Measurements from ENCODE around the gene TACR2.

DNA sequence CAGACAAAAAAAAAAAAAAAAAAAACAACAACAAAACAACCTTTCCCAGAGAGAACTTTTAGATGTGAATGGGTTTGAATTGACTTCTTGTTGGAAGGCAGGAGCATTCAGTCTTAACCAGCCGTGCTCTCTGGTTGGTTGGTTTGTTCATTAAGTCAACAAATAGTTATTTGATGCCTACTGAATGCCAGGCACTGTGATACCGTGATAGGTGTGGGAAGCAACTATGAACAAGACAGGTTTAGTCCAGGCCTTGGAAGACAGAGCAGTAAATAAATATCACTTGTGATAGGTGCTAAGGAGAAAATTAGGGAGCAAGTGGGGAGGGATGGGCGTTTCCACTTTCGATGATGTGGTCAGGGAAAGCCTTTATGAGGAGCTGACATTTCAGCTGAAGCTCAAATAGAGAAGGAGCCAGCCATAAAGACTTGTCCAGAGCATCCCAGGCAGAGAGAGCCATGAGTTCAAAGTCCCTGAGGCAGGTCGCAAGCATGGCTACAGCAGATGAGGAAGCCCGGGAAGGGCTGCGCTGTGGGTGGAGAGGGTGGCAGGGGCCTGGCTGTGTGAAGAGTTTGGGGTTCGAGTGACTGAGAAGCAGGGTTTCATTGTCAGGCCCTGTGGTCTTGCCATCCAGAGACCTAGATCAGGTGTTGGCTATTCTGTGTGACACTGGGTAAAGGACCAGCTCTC lies 42.5 kb upstream of the TACR2 start:
- TF ChIP-seq RAD21 (IDR thresholded peaks at IDR 0.05; ENCODE audit: low read depth) (no peak), YY1 (IDR thresholded peaks at IDR 0.05; ENCODE audit: low read depth) (no peak)
- TF ChIP-seq, protein P1, sequence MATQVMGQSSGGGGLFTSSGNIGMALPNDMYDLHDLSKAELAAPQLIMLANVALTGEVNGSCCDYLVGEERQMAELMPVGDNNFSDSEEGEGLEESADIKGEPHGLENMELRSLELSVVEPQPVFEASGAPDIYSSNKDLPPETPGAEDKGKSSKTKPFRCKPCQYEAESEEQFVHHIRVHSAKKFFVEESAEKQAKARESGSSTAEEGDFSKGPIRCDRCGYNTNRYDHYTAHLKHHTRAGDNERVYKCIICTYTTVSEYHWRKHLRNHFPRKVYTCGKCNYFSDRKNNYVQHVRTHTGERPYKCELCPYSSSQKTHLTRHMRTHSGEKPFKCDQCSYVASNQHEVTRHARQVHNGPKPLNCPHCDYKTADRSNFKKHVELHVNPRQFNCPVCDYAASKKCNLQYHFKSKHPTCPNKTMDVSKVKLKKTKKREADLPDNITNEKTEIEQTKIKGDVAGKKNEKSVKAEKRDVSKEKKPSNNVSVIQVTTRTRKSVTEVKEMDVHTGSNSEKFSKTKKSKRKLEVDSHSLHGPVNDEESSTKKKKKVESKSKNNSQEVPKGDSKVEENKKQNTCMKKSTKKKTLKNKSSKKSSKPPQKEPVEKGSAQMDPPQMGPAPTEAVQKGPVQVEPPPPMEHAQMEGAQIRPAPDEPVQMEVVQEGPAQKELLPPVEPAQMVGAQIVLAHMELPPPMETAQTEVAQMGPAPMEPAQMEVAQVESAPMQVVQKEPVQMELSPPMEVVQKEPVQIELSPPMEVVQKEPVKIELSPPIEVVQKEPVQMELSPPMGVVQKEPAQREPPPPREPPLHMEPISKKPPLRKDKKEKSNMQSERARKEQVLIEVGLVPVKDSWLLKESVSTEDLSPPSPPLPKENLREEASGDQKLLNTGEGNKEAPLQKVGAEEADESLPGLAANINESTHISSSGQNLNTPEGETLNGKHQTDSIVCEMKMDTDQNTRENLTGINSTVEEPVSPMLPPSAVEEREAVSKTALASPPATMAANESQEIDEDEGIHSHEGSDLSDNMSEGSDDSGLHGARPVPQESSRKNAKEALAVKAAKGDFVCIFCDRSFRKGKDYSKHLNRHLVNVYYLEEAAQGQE (IDR thresholded peaks at IDR 0.05; ENCODE audit: low read depth), result no peak
- TF ChIP-seq, protein P2, sequence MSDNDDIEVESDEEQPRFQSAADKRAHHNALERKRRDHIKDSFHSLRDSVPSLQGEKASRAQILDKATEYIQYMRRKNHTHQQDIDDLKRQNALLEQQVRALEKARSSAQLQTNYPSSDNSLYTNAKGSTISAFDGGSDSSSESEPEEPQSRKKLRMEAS (IDR thresholded peaks at IDR 0.05), result no peak
